Coronary artery (tissue), 2 donors: Measurements from ENCODE around the gene DTNA.
"Not testable (repeated sequence)": the region's sequence is repeated elsewhere in the genome, so short reads cannot be mapped to it uniquely, and the experiment has no call there.

ENCODE experiments used
- DNase-seq: peaks from one replicate; pipeline ENCODE4 v3.0.0-alpha.2; 2017; ENCODE audit warnings: low spot score
- H3K27ac ChIP-seq, 2 donors: fragments of 200-600 bp; sonication (generic); one replicate each; pipeline ENCODE4 v1.5.1; 2016 to 2019
- H3K4me3 ChIP-seq: fragments of 200-600 bp; sonication (generic); 2 replicates; pipeline ENCODE4 v1.5.1; 2016; ENCODE audit warnings: mild to moderate bottlenecking, moderate library complexity
- TF ChIP-seq, protein P1 (sequence below): fragments of 200-600 bp; sonication (generic); IDR thresholded peaks from one replicate; pipeline ENCODE4 v1.5.1; 2019; ENCODE audit warnings: antibody characterized with exemption

The DTNA gene

DNA sequence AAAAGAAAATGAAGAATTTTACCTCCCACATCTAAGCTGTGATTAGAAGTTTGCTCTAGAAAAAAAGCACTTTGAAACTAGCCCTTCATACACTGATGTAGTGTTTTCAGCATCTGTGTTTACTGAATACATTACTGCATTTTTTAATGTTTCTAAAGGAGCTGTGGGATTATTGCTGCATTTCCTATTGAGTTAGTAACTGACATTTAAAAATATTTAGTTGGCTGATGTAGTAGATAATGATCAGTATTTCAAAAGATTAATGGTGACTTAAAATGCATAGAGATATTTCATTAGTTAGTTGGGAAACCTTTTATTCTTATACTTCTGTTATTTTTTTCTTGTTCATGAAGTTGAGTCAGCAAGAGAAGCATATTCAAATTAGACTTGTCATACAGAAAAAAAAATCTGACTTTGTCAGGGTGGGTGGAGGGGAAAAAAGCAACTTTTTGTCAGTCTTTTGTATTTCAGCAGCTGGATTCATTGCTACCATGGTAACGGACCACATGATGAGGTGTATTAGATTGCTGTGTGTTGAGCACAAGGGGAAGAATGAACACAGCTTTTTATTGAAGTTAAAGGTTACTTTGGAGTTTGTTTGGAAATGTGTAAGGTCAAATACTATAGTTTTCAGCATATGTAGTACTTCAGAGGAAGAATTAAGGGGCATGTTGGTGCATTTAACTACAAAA lies at the start of gene DTNA:
TSS of gene DTNA (plus strand) at position 549 of the 692 bp plus-strand sequence. CDS start 45,679 bp downstream, outside the sequence.
- H3K27ac ChIP-seq: peak within 1 kb of the TSS; percentile 22 to 76
- peak within 1 kb of the TSS; percentile 52 for H3K4me3 ChIP-seq
- no peak for DNase-seq
- TF ChIP-seq, protein P1, sequence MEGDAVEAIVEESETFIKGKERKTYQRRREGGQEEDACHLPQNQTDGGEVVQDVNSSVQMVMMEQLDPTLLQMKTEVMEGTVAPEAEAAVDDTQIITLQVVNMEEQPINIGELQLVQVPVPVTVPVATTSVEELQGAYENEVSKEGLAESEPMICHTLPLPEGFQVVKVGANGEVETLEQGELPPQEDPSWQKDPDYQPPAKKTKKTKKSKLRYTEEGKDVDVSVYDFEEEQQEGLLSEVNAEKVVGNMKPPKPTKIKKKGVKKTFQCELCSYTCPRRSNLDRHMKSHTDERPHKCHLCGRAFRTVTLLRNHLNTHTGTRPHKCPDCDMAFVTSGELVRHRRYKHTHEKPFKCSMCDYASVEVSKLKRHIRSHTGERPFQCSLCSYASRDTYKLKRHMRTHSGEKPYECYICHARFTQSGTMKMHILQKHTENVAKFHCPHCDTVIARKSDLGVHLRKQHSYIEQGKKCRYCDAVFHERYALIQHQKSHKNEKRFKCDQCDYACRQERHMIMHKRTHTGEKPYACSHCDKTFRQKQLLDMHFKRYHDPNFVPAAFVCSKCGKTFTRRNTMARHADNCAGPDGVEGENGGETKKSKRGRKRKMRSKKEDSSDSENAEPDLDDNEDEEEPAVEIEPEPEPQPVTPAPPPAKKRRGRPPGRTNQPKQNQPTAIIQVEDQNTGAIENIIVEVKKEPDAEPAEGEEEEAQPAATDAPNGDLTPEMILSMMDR: no peak

DNA sequence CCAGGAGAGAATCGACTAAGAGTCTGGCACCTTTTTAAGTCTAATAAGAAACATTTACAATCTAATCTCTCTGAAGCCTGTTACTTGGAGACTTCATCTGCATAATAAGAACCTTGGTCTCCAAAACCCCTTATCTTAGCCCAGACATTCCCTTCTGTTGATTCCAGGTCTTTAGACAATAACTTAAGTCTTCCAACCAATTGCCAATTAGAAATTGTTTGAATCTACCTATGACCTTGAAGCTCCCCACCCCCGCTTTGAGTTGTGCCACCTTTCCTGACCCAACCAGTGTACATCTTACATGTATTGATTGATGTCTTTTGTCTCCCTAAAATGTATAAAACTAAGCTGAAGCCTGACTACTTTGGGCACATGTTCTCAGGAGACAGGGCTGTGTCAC lies 49.5 kb upstream of the DTNA start:
- Histone ChIP-seq H3K27ac (peak overlapping the region; percentile 73 to 85), H3K4me3 (no peak overlapping the region)
- TF ChIP-seq, protein P1: no peak
- DNase-seq: no peak

DNA sequence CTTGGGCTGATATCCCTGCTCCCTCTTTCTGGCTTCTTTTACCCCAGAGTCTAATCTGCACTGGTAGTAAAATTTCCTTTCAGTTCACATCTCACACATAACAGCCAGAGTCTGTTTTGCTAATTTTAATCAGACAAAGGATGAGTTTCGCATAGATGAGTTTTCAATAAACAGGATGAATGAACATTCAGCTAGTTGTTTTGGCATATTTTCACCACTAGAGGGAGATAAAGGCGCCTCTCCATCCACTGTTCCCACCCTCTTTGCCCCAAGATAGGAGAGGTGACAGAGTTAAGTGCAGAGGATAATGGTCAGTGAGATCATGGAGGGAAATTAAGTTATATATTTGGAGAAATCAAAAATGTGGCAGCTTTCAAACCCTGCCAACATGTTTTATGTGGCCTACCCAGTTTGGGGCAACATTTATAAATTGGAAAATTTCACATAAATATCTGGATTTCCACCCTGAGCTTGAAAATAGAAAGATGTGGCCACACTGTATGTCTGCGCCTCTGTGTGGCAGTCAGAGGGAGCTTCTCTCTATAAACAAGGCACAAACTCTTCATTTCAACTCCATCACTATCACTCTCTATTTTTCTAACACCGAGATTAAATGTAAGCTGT lies 48.5 kb upstream of the DTNA start:
- TF ChIP-seq, protein P1: peak; percentile 64
- no peak for DNase-seq
- no peak overlapping the region for H3K27ac ChIP-seq
- no peak overlapping the region for H3K4me3 ChIP-seq

DNA sequence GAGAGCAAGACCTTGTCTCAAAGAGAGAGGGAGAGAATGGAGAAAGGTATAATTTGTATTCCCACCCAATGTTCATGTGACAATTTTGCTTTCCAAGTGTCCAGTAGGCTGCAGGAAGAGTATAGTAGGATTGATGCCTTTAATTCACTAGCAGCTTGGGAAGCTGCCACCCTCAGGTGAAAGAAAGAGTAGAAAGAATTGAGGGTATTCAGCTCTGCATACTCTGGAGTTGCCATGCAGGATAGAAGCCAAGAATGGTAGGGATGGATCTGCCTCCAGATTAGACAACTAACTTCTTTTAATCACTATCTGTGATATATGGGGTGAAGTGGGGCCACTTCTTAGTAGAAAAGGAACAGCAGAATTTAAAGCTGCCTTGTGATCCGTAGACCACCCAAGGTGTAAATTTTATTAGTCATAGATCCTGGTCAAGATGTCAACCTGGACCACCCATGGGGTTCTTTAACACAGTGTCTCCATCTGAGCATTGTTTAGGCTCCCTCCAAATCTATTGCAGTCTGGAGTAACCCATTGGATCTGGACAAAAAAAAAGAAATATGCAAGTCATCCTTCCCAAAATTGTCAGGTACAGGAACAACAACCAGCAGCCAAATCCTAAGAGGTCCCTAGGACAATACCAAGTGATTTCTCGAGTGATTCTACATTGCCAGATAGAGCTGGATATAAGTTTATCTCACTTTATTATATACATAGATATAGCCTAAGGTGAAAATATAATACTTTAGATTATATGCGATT lies 33.1 kb upstream of the DTNA start:
- TF ChIP-seq, protein P1: no peak
- Histone ChIP-seq H3K27ac (no peak overlapping the region), H3K4me3 (no peak overlapping the region)
- DNase-seq: no peak

DNA sequence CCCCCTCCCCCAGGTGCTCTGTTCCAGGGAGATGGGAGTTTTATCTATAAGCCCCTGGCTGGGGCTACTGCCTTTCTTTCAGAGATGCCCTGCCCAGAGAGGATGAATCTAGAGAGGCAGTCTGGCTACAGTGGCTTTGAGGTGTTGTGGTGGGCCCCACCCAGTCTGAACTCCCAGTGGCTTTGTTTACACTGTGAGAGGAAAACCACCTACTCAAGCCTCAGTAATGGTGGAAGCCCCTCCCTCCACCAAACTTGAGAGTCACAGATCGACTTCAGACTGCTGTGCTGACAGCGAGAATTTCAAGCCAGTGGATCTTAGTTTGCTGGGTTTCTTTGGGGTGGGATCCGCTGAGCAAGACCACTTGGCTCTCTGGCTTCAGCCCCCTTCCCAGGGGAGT lies 20.3 kb upstream of the DTNA start:
- not testable (repeated sequence) for H3K27ac ChIP-seq, DNase-seq, H3K4me3 ChIP-seq

DNA sequence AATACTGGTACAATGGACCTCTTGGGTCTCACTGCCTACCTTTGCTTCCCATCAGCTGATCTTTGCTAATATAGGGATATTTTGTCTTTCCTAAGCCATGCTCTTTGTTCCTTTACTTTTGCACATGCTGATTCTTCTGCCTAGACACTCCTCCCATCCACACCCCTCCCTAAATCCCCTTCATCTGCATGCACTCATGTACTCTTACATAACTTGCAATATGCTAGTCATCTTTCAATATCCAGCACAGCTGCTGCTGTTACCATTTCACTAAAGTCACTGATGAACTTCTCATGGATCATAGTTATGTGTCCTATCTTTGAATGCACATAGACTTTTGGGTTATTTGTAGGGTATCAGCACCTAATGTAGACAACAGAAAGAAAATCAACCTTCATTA lies 18.5 kb upstream of the DTNA start:
- no peak for DNase-seq
- no peak overlapping the region for H3K27ac ChIP-seq
- TF ChIP-seq, protein P1: no peak
- no peak overlapping the region for H3K4me3 ChIP-seq

DNA sequence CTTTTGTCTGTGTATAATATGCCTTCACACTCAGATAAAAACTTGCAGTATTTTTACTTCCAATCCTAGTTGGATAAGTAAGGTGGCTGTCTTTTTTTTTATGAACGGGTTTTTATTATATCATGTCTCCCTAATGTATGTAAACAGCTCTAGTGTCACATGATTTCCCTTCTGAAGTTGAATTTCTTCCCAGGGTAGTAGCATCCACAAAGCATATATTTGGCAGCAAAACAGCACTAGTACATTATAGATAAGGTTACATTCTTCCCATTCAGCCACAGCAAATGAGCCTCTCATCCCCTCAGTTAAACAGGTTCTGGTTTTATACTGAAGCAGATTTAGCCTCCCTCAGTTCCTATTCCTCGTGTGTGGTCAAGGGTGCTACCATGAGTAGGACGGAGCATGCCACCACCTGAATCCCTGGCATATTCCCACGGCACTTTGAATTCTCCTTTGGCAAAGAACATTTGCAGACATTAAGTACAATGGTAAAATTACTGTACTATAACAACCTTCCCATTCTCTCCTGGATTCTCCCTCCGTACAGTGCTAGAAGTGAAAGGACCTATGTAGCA lies 15.4 kb upstream of the DTNA start:
- Histone ChIP-seq H3K27ac (no peak overlapping the region), H3K4me3 (no peak overlapping the region)
- TF ChIP-seq, protein P1: no peak
- DNase-seq: no peak
